IMR-90 (cell line): ENCODE results near the gene LAGE3.

ENCODE experiments used
- BHLHE40 ChIP-seq: fragments of 150-350 bp; IDR thresholded peaks from 2 replicates; pipeline ENCODE4 v1.6.1; 2016; ENCODE audit warnings: mild to moderate bottlenecking, low read depth, low read length
- CEBPB ChIP-seq: IDR thresholded peaks from 2 replicates; pipeline ENCODE4 v1.6.1; 2012; ENCODE audit warnings: low read depth, low read length, improper control_type of control experiment
- CHD1 ChIP-seq: IDR thresholded peaks from 2 replicates; pipeline ENCODE4 v1.6.1; 2012; ENCODE audit warnings: low read depth, low read length, improper control_type of control experiment
- CTCF ChIP-seq: conservative IDR thresholded peaks from 2 replicates; pipeline ENCODE4 v1.5.1; 2012; ENCODE audit warnings: mild to moderate bottlenecking, low read depth, low read length, improper control_type of control experiment
- ELK1 ChIP-seq: fragments of 150-350 bp; IDR thresholded peaks from 2 replicates; pipeline ENCODE4 v1.6.1; 2016; ENCODE audit warnings: low read depth, mild to moderate bottlenecking, low read length, moderate library complexity, borderline replicate concordance
- FOS ChIP-seq: fragments of 150-350 bp; IDR thresholded peaks from 2 replicates; pipeline ENCODE4 v1.6.1; 2016; ENCODE audit warnings: low read depth, low read length
- MAFK ChIP-seq: IDR thresholded peaks from 2 replicates; pipeline ENCODE4 v1.6.1; 2012; ENCODE audit warnings: low read depth, low read length, improper control_type of control experiment
- MAZ ChIP-seq: IDR thresholded peaks from 2 replicates; pipeline ENCODE4 v1.6.1; 2012; ENCODE audit warnings: low read depth, mild to moderate bottlenecking, low read length, improper control_type of control experiment, moderate library complexity, borderline replicate concordance
- MXI1 ChIP-seq: IDR thresholded peaks from 2 replicates; pipeline ENCODE4 v1.6.1; 2012; ENCODE audit warnings: low read depth, mild to moderate bottlenecking, low read length, moderate library complexity, borderline replicate concordance
- POLR2A ChIP-seq: IDR thresholded peaks from 2 replicates; pipeline ENCODE4 v1.6.1; 2012; ENCODE audit warnings: mild to moderate bottlenecking, low read depth, low read length
- RAD21 ChIP-seq: IDR thresholded peaks from 2 replicates; pipeline ENCODE4 v1.6.1; 2012; ENCODE audit warnings: low read length, improper control_type of control experiment
- RCOR1 ChIP-seq: IDR thresholded peaks from 2 replicates; pipeline ENCODE4 v1.6.1; 2012; ENCODE audit warnings: mild to moderate bottlenecking, low read length, improper control_type of control experiment; ENCODE audit not compliant: insufficient replicate concordance
- SMC3 ChIP-seq: fragments of 150-350 bp; IDR thresholded peaks from 2 replicates; pipeline ENCODE4 v1.6.1; 2016; ENCODE audit warnings: low read depth, mild to moderate bottlenecking, antibody characterized with exemption, low read length, moderate library complexity

GRCh38 chrX:154506483-154507332 is 27.6 kb upstream of the LAGE3 start:
- TF ChIP-seq CTCF (no peak), POLR2A (no peak), MAZ (no peak), RAD21 (no peak), BHLHE40 (no peak), CEBPB (no peak), ELK1 (no peak), SMC3 (no peak), MXI1 (no peak), FOS (no peak), RCOR1 (no peak), CHD1 (no peak), MAFK (no peak)
